Ishikawa (cell line): ENCODE data around the gene RASSF5.

Experiments
- CEBPB ChIP-seq: IDR thresholded peaks from 2 replicates; pipeline ENCODE4 v1.6.1; 2012
- CREB1 ChIP-seq: IDR thresholded peaks from 2 replicates; pipeline ENCODE4 v1.6.1; 2012; ENCODE audit warnings: low read depth
- EP300 ChIP-seq: IDR thresholded peaks from 2 replicates; pipeline ENCODE4 v1.6.1; 2012; ENCODE audit warnings: borderline replicate concordance
- FOXM1 ChIP-seq: IDR thresholded peaks from 2 replicates; pipeline ENCODE4 v1.6.1; 2012; ENCODE audit warnings: low read depth, borderline replicate concordance
- MAX ChIP-seq: IDR thresholded peaks from 2 replicates; pipeline ENCODE4 v1.6.1; 2012
- RAD21 ChIP-seq: IDR thresholded peaks from 2 replicates; pipeline ENCODE4 v1.6.1; 2012; ENCODE audit warnings: low read depth
- REST ChIP-seq: IDR thresholded peaks from 2 replicates; pipeline ENCODE4 v1.6.1; 2012; ENCODE audit warnings: low read depth, mild to moderate bottlenecking
- TAF1 ChIP-seq: IDR thresholded peaks from 2 replicates; pipeline ENCODE4 v1.6.1; 2012; ENCODE audit warnings: low read depth, mild to moderate bottlenecking
- TEAD4 ChIP-seq: IDR thresholded peaks from 2 replicates; pipeline ENCODE4 v1.6.1; 2012
- USF1 ChIP-seq: IDR thresholded peaks from 2 replicates; pipeline ENCODE4 v1.6.1; 2012
- ZBTB7A ChIP-seq: IDR thresholded peaks from 2 replicates; pipeline ENCODE4 v1.6.1; 2012; ENCODE audit warnings: low read depth

- TF ChIP-seq CREB1 (no peak), CEBPB (no peak), TEAD4 (no peak), EP300 (no peak), FOXM1 (no peak), RAD21 (no peak), USF1 (no peak), MAX (no peak), ZBTB7A (no peak), TAF1 (no peak), REST (no peak)
These were observed 121.6 kb downstream of the RASSF5 start for GRCh38 chr1:206628916-206629315.
